Sigmoid colon (tissue), 4 donors: ENCODE results near the gene LEFTY1.

ENCODE experiments used
- EP300 ChIP-seq, 4 donors: sonication (generic); formaldehyde crosslinking; IDR thresholded peaks; one replicate each; pipeline ENCODE4 v1.6.1; 2017; ENCODE audit warnings: antibody characterized with exemption in 4 of 4
- POLR2A ChIP-seq, 2 donors: fragments of 450-650 bp; IDR thresholded peaks; one replicate each; pipeline ENCODE4 v1.6.1; 2016; ENCODE audit warnings: antibody characterized with exemption in 2 of 2, mild to moderate bottlenecking in 2 of 2, moderate library complexity in 2 of 2
- POLR2AphosphoS5 ChIP-seq, 4 donors: sonication (generic); formaldehyde crosslinking; IDR thresholded peaks; one replicate each; pipeline ENCODE4 v1.6.1; 2017; ENCODE audit warnings: antibody characterized with exemption in 4 of 4
- TF ChIP-seq, protein P1 (sequence below), 4 experiments: fragments of 450-650 bp in 3 of 4; fragments of 200-600 bp in 1 of 4; IDR thresholded peaks; one replicate each; pipeline ENCODE4 v1.5.1; 2016 to 2019; ENCODE audit warnings: antibody characterized with exemption in 4 of 4, mild to moderate bottlenecking in 3 of 4, moderate library complexity in 2 of 4

DNA sequence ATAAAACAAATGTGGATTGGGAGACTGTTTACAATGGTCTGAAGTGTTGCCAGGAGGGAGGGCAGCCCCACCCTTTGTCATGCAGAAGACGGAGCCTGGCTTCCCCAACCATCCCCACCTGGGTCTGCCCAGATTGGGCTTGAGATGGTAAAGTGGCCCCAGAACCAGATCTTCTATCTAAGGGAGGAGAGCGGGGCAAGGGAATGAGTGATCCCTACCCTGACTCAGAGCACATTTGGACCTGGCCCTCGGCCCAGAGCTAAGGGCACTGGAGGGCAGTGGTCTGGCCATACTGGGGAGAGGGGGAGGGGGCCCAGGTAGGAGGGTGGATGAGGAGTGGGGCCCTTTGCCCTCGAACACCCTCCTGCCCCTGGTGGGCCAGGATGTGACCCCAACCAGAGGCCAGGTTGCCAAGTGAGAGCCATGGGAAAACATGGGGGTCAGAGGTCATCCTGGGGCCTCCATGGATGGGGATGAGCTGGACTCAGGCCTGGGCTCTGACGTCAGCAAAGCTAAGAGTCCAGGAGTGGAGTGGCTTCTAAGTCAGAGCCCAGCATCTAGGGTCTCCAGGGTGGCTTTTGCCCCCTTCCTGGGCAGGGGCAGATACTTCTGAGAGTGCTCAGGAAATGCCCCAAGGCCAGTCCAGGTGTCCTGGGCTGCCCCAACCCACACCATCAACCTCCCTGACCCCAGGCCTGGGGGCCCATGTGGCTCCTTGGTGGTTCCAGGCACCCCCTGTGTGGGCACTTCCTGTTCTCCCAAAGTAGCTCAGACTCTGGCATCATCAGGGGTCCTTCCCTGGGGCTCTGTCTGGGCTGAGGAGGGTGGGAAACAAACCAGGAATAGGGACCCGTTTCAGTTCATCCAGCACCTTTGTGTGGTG lies 1.6 kb upstream of the LEFTY1 start:
- TF ChIP-seq EP300 (IDR thresholded peaks at IDR 0.05), result no peak
- TF ChIP-seq, protein P1, sequence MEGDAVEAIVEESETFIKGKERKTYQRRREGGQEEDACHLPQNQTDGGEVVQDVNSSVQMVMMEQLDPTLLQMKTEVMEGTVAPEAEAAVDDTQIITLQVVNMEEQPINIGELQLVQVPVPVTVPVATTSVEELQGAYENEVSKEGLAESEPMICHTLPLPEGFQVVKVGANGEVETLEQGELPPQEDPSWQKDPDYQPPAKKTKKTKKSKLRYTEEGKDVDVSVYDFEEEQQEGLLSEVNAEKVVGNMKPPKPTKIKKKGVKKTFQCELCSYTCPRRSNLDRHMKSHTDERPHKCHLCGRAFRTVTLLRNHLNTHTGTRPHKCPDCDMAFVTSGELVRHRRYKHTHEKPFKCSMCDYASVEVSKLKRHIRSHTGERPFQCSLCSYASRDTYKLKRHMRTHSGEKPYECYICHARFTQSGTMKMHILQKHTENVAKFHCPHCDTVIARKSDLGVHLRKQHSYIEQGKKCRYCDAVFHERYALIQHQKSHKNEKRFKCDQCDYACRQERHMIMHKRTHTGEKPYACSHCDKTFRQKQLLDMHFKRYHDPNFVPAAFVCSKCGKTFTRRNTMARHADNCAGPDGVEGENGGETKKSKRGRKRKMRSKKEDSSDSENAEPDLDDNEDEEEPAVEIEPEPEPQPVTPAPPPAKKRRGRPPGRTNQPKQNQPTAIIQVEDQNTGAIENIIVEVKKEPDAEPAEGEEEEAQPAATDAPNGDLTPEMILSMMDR (IDR thresholded peaks at IDR 0.05), result no peak
- no peak for TF ChIP-seq POLR2A (IDR thresholded peaks at IDR 0.05)
- no peak for TF ChIP-seq POLR2AphosphoS5 (IDR thresholded peaks at IDR 0.05)
